GM18505 (cell line): ENCODE results near the gene ZNF579.

Experiments
- ATAC-seq: cut with Tn5 transposase; IDR thresholded peaks from one replicate; pipeline ENCODE4 v1.9.1; 2021; ENCODE audit not compliant: unreplicated experiment
- POLR2A ChIP-seq: IDR thresholded peaks from 4 replicates; pipeline ENCODE4 v1.6.1; 2011; ENCODE audit warnings: borderline replicate concordance; ENCODE audit not compliant: insufficient read depth, insufficient read length; ENCODE audit errors: extremely low read depth

The ZNF579 gene

DNA sequence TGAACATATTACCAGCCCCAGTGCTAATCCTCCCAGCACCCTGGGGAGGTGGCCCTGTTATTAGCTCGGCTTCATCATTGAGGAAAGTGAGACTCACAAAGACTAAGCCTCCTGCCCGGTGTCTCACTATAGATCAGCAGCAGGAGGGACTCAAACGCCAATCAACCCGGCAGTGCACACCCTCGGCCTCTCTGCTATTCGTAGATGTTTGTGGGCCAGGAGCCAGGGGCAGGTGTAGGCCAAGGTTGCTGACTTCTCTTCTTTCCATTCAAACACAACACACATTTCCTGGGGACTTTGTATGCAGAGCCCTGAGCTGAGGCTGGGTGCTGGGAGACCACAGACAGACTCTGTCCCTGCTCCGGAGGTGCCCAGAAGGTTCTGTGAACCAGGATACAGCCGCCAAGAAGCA is 25.9 kb downstream of the ZNF579 start:
- no peak for TF ChIP-seq POLR2A
- no peak for ATAC-seq

DNA sequence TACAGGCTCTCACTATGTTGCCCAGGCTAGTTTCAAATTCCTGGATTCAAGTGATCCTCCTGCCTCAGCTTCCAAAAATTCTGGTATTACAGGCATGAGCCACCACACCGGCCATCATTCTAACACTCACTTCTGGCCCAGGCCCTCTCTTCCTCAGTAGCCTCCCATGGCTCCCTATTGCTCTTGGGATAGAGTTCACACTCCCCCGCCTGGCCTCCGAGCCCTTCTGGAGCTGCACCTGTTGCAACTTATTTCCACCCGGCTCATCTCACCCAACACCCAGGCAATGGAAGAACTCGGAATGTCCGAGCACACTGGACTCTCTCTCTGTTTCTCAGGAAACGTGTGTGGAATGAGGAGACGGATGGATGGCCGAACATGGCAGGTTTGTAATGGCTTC is 26.3 kb downstream of the ZNF579 start:
- TF ChIP-seq POLR2A: no peak
- no peak for ATAC-seq

DNA sequence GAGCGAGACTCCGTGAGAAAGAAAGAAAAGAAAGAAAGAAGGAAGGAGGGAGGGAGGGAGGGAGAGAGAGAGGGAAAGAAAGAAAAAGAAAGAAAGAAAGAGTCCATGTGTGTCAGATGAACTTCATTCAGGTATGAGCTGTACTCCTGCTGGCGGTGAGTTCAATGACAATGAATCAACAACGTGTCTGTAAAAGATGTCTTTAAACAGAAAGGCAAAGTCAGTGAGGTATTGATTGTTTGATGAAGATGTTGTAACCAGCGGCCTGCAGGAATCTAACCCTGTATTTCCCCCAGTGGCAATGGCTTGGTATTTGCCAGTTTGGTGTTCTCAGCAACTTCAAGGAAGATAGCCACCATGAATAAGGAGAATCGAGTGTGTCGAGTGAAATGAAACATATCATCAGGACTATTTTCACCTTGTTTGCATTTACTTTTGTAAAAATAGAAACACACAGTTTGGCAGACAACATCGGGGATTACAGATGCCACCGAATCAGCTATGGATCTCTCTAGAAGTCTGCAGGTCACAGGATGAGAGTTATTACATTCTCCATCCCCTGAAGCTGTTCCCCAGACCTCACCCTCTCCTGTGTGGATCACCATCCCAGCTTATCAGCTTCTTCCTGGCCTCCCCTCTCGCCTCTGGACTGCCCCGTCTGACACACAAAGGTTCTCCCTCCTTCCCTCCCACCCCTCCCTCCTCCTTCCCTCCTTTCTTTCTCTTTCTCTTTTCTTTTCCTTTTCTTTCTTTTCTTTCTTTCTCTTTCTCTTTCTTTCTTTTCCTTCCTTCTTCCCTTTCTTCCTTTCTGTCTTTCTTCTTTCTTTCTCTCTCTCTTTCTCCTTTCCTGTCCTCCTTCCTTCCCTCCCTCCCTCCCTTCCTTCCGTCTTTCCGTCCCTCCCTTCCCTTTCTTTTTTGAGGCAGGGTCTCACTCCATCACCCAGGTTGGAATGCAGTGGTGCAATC is 27.1 kb downstream of the ZNF579 start:
- no peak for TF ChIP-seq POLR2A
- ATAC-seq: no peak

DNA sequence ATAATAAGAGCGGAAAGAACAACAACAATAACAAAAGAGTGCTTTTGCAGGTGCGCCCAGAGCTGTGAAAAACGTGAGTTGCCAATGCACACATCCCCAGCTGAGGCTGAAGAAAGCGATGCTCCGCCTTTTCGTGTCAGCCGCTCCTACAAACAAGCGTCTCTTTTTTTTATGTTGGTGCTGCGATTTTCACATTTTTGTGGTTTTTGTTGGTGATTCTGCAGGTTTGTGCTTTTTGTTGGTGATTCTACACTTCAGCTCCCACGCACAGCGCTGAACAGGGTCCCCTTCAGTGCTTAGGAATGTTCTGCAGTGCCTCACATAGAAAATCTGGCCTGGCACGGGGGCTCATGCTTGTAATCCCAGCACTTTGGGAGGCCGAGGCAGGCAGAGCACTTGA is 28.0 kb downstream of the ZNF579 start:
- no peak for ATAC-seq
- no peak for TF ChIP-seq POLR2A

DNA sequence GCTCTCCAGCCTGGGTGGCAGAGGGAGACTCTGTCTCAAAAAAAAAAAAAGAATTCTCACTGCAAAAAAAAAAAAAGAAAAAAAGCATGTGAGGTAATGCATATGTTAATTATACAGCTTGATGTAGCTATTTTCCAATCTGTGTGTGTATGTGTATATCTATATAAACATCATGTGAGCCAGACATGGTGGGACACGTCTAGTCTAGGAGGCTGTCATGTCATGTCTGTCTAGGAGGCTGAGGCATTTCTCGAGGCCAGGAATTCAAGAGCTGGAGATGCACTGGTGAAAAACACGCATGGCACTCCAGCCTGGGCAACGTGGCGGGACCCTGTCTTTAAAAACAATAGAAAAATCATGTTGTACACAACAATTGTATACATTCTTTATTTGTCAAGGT is 28.4 kb downstream of the ZNF579 start:
- no peak for ATAC-seq
- no peak for TF ChIP-seq POLR2A

DNA sequence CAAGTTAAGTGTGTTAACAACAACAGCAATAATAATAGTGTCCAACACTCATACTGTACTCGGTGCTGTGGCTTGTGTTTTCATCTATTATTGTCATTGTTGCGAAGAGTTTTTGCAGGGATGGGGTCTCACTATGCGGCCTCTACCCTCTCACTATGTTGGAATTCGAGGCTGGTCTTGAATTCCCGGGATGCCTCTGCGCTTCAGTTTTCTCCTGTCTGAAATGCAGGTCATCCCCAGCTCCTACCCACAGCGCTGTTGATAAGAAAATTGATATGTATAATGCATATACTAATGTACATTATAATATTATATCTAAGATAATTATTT is 30.4 kb downstream of the ZNF579 start:
- ATAC-seq: no peak
- TF ChIP-seq POLR2A: no peak

DNA sequence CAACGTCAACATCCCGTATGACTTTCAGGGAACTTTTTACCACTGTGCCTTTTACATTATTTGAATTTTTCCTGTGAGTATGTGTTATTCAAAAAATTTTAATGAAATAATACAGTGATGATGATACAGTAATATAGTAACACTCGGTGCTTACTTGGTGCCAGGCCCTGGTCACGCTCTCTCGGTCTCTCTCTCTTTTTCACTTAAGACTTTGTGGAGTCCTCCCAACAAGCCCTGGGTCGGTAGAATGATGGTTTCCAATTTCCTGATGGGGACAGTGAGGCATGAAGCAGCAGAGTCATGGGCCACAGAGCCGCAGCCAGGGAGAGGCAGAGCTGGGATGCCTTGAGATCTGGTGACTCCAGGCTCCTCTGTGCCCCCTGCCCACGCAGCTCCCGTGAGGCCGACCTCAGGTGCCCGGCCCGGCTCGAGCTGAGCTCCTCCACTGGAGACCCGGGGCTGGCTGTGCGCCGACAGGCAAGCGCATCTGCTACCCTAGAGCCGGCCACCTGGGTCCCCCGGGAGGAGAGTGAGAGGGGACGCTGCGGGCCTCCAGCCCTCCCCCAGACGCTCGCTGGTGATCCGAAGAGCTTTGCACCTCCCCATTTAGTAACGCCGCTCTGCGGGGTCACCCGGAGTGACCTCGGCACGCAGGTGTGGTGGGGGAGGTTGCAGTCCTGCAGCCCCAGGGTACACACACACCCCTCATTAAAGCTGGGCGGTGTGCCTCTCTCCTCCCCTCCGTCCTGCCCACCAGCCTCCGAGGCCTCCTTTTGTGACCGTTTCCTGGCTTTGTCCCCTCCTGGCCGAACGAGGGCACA is 30.9 kb downstream of the ZNF579 start:
- no peak for ATAC-seq
- TF ChIP-seq POLR2A: no peak

DNA sequence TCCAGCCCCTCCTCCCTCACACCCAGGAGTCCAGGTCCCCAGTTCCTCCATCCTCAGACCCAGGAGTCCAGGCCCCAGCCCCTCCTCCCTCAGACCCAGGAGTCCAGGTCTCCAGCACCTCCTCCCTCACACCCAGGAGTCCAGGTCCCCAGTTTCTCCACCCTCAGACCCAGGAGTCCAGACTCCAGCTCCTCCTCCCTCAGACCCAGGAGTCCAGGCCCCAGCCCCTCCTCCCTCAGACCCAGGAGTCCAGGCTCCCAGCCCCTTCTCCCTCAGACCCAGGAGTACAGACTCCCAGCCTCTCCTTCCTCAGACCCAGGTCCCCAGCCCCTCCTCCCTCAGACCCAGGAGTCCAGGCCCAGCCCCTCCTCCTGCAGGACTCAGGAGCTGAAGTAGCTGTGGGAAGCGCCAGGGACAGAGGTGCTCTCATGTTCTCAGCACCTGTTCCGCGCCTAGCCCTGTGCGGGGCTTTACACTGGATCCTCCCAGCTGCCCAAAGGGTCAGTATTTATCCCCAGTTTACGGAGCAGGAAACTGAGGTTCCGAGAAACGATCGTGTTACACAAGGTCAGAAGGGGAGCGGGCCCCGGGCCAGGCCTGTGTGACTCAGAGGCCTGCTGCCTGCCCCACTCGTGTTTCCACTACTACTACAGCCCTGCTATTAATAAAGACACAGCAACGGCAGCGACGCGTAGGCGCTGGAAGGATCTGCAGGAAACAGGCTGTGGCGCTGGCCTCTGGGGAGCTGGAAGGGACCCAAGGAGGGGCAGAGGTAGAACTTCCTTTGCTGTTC is 33.6 kb downstream of the ZNF579 start:
- no peak for ATAC-seq
- TF ChIP-seq POLR2A: no peak

DNA sequence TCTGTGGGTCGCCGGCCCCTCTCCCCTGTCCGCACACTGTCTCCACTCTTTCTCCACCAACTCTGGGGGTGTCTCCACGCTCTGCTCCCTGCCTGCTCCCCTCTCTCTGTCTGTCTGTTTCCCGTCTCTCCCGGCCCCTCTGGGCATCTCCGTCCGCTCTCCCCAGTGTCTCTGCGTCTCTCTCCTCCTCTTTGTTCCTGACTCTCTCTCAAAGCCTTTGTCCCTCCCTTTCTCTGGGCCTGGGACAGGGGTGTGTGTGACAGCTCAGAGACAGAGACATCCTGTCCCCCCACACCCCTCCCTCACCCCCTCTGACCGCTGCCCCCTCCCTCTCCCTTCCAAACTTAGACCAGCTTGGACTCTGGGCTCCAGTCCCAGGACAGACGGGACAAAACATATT is 34.6 kb downstream of the ZNF579 start:
- ATAC-seq: no peak
- no peak for TF ChIP-seq POLR2A

DNA sequence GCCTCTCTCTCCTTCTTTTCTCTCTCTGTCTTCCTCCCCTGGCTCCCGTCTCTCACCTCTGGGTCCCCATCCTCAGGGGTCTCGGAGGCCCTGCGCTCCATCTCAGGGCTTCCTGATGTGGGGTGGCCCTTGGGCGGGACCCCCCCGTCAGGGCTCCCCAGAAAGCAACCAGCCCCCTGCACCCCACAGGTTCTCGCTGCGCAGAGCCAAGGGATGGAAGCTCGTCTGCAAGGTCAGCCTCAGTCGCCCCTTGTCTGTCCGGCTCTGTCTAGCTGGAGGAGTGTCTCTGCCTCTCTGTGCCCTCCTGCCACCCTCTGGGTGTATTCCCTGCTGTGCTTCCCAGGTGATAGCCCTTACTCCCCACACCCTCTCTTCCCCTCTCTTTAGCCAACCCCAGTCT is 35.2 kb downstream of the ZNF579 start, which contains the start of gene SBK3:
SBK3 (minus strand) TSS at position 101 of the 400 bp plus-strand sequence; CDS start at position 101, 0 bp downstream.
- no peak for ATAC-seq
- no peak for TF ChIP-seq POLR2A

DNA sequence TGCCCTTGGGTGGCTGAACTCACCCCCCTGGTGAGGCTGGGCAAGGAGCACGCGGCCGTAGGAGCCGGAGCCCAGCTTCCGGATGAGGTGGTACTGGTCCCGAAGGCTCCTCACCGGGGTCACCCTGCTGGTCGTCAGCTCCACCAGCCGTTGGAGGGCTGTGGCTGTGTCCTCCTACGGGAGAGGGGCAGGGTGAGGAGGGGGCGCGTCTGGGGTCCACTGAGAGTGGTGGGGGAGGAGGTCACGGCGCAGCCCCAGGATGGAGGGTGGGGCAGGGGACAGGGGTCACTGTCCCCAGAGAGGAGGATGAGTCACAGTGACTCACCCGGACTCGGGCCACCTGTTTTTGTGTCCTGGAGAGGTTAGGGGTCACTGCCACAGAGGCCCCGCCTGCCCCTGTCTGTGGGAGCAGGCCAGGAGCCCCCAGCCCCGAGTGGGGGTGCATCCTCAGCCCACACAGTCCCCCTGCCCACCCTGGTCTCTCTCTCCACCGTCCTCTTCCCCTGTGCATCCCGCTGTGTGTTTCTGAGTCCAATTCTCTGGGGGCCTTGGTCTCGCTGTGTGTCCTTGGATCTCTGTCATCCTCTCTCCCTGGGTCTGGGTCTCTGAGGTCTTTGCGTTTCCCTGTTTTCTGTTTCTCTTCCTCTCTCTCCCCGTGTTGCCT is 35.7 kb downstream of the ZNF579 start:
- no peak for TF ChIP-seq POLR2A
- ATAC-seq: no peak

DNA sequence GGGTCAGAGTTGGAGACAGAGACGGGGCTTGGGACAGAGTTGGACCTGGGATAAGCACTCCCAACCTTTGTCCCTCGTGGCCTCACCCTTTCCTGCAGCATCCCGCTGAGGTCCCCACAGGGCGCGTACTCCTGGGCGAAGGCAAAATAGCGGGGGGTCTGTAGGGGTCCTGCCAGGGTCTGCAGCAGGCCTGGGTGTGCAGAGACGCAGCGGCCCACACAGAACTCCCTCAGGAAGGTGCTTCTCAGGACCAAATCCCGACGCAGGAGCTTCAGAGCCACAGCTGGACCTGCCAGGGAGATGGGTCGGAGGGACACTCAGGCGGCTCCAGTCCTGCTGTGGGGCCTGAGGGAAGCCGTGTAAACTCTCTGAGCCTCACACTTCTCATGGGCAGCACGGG is 36.6 kb downstream of the ZNF579 start:
- no peak for ATAC-seq
- no peak for TF ChIP-seq POLR2A

DNA sequence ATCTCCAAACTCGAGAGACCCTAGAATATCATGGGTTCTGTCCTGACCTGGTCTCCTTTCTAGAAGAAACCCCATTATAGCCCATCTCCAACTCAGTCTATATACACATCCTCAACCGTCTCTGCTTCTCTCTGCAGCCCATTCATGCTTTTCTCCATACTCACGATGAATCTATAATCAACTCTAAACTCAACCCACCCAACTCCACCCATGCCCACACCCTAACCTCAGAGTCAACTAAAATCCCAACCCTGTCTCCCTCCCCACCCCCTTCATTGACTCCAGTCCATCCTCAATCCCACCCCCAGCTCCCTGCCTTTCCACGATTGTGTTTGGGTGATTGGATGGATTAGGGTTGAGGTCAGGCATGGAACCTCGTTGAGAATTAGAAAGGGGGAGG is 37.1 kb downstream of the ZNF579 start:
- ATAC-seq: no peak
- no peak for TF ChIP-seq POLR2A

DNA sequence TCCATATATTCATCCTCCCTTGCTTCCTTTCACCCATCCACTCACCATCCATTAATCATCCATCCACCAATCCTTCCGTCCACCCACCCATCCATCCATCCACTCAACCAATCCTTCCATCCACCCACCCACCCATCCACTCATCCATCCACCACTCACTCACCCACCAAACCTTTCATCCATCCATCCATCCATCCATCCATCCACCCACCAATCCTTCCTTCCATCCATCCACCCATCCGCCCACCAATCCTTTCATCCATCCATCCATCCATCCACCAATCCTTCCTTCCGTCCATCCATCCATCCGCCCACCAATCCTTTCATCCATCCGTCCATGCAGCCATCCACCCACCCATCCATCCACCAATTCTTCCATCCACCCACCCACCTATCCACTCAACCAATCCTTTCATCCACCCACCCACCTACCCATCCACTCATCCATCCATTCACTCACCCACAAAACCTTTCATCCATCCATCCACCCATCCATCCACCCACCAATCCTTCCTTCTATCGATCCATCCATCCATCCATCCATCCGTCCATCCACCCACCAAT is 38.3 kb downstream of the ZNF579 start:
- TF ChIP-seq POLR2A: no peak
- ATAC-seq: no peak
